K562 (cell line): ENCODE results near the gene ANK3. TPM values are rescaled to one million over a fixed set of nuclear protein-coding genes. Genes with fewer than 3 reads are reported as not detected.
A peak's percentile ranks its signal among the peaks of the same experiment; 100 is the strongest.

Experiments
- BCL6 ChIP-seq: fragments of 250-450 bp; sonication (Bioruptor Pico); IDR thresholded peaks from 2 replicates; pipeline ENCODE4 v1.4.0; 2020
- DDX20 ChIP-seq: fragments of 450-650 bp; IDR thresholded peaks from 2 replicates; pipeline ENCODE4 v1.6.1; 2016; ENCODE audit warnings: missing genetic modification characterization, low read depth, mild to moderate bottlenecking, missing compliant biosample characterization, moderate library complexity
- ELF4 ChIP-seq: fragments of 450-650 bp; formaldehyde crosslinking; IDR thresholded peaks from 2 replicates; pipeline ENCODE4 v1.4.0; 2022; ENCODE audit warnings: missing genetic modification characterization
- EP400 ChIP-seq: fragments of 450-650 bp; IDR thresholded peaks from 2 replicates; pipeline ENCODE4 v1.6.1; 2017; ENCODE audit warnings: antibody characterized with exemption, mild to moderate bottlenecking, moderate library complexity
- GTF2F1 ChIP-seq: IDR thresholded peaks from 2 replicates; pipeline ENCODE4 v1.6.1; 2011; ENCODE audit warnings: low read depth, low read length, improper control_type of control experiment
- MBD2 ChIP-seq: sonication (generic); IDR thresholded peaks from 2 replicates; pipeline ENCODE4 v1.6.1; 2016; ENCODE audit warnings: low read depth, borderline replicate concordance
- MTA3 ChIP-seq: fragments of 450-650 bp; formaldehyde crosslinking; IDR thresholded peaks from 2 replicates; pipeline ENCODE4 v1.6.1; 2017; ENCODE audit warnings: mild to moderate bottlenecking, borderline replicate concordance
- NELFE ChIP-seq: IDR thresholded peaks from 2 replicates; pipeline ENCODE4 v1.6.1; 2011; ENCODE audit warnings: mild to moderate bottlenecking; ENCODE audit not compliant: insufficient read depth, insufficient read length
- NFIX ChIP-seq: fragments of 250-450 bp; sonication (Bioruptor Pico); IDR thresholded peaks from 2 replicates; pipeline ENCODE4 v1.4.0; 2020; ENCODE audit warnings: low read depth, mild to moderate bottlenecking, moderate library complexity
- NR3C1 ChIP-seq: sonication (generic); formaldehyde crosslinking; IDR thresholded peaks from 2 replicates; pipeline ENCODE4 v1.8.1; 2022; ENCODE audit warnings: missing genetic modification reagents
- POLR3G ChIP-seq: IDR thresholded peaks from 2 replicates; pipeline ENCODE4 v1.6.1; 2011; ENCODE audit not compliant: insufficient read length, insufficient replicate concordance; ENCODE audit errors: extremely low read depth
- RAD51 ChIP-seq: fragments of 450-650 bp; IDR thresholded peaks from 2 replicates; pipeline ENCODE4 v1.7.1; 2016; ENCODE audit warnings: low read depth, mild to moderate bottlenecking, borderline replicate concordance
- RBM25 ChIP-seq: fragments of 200-400 bp; formaldehyde crosslinking; IDR thresholded peaks from 2 replicates; pipeline ENCODE4 v1.6.1; 2018; ENCODE audit warnings: low read length, low read depth, moderate library complexity; ENCODE audit not compliant: severe bottlenecking
- RNF2 ChIP-seq: sonication (generic); IDR thresholded peaks from 2 replicates; pipeline ENCODE4 v1.6.1; 2016
- SAFB2 ChIP-seq: fragments of 200-400 bp; formaldehyde crosslinking; IDR thresholded peaks from 2 replicates; pipeline ENCODE4 v1.6.1; 2018; ENCODE audit warnings: borderline replicate concordance, low read length, low read depth, moderate library complexity; ENCODE audit not compliant: severe bottlenecking
- SMARCA4 ChIP-seq: fragments of 450-650 bp; IDR thresholded peaks from 2 replicates; pipeline ENCODE4 v1.6.1; 2016
- ZNF146 ChIP-seq: IDR thresholded peaks from one replicate; pipeline ENCODE4 v1.6.1; 2018; ENCODE audit warnings: missing compliant biosample characterization; ENCODE audit not compliant: unreplicated experiment
- ZNF316 ChIP-seq: fragments of 450-650 bp; IDR thresholded peaks from 2 replicates; pipeline ENCODE4 v1.6.1; 2016
- ZNF347 ChIP-seq: fragments of 450-650 bp; formaldehyde crosslinking; IDR thresholded peaks from 2 replicates; pipeline ENCODE4 v1.4.0; 2020; ENCODE audit warnings: low read depth, mild to moderate bottlenecking, moderate library complexity
- ZNF384 ChIP-seq: IDR thresholded peaks from 2 replicates; pipeline ENCODE4 v1.6.1; 2012; ENCODE audit warnings: low read depth, low read length, improper control_type of control experiment
- ZNF583 ChIP-seq: fragments of 250-450 bp; sonication (Bioruptor Pico); IDR thresholded peaks from 2 replicates; pipeline ENCODE4 v1.4.0; 2020
- polyA plus RNA-seq, 8 experiments: library from polyadenylated mRNA; depleted of rRNA in 4 of 8; stranded (reverse) in 5 of 8; unstranded in 3 of 8; fragments of >200 nt; fragmentation: Nextera tagmentation in 2 of 8; fragmentation: Illumina TruSeq in 1 of 8; extraction: Ambion mirVana in 2 of 8; extraction: Trizol in 1 of 8; gene quantifications; 2 replicates each; pipeline versions ENCODE4 v1.2.1 to v1.2.3, GENCODE V29; 2011 to 2014; ENCODE audit warnings: inconsistent platforms in 1 of 8, missing spikeins in 1 of 8
- total RNA-seq, 7 experiments: library from RNA; depleted of rRNA in 6 of 7; stranded (reverse); fragments of >200 nt in 6 of 7; fragmentation: Illumina TruSeq in 2 of 7; extraction: Trizol in 2 of 7; gene quantifications; 2 replicates each; pipeline versions ENCODE4 v1.2.1 to v1.2.3, GENCODE V29; 2011 to 2021; ENCODE audit warnings: low replicate concordance in 1 of 7
- TF ChIP-seq, protein P1 (sequence below): fragments of 250-450 bp; sonication (Bioruptor Pico); IDR thresholded peaks from 2 replicates; pipeline ENCODE4 v1.6.1; 2021; ENCODE audit warnings: mild to moderate bottlenecking
- TF ChIP-seq, protein P2 (sequence below): IDR thresholded peaks from 3 replicates; pipeline ENCODE4 v1.6.1; 2011; ENCODE audit warnings: borderline replicate concordance, mild to moderate bottlenecking, moderate library complexity; ENCODE audit not compliant: insufficient read length; ENCODE audit errors: extremely low read depth
- TF ChIP-seq, protein P3 (sequence below): fragments of 250-450 bp; sonication (Bioruptor Pico); IDR thresholded peaks from 2 replicates; pipeline ENCODE4 v1.5.0; 2021; ENCODE audit warnings: mild to moderate bottlenecking, moderate library complexity

The ANK3 gene
- total and polyA plus RNA-seq, 9 of the 15 experiments (the other 6 are each of a cell fraction or from before 2014, with no cell fraction given): 10.0 to 32.3 (median 17.9) TPM

DNA sequence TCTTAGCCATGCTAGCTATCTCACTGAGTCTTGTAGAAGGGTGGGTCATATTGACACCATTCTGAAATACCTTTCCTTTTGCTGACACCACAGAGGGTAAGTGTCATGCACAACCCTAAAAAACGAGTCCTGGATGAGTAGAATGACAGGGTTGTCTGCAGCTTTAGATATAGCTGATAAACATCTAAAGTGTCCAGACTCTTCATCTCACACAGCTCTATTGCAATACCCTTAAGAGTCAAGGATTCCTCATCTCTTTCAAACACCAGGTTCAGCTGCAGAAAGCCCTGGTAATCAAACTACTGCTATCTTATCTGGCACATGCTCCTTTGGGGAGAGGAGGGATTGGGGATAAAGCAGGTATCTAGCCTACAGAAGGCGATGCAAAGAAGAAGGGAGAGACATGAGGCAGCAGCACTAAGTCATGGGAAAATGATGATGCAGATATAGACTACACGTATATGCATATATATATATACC lies 127.0 kb downstream of the ANK3 start (continued):
- TF ChIP-seq, protein P1, sequence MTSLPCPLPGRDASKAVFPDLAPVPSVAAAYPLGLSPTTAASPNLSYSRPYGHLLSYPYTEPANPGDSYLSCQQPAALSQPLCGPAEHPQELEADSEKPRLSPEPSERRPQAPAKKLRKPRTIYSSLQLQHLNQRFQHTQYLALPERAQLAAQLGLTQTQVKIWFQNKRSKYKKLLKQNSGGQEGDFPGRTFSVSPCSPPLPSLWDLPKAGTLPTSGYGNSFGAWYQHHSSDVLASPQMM (CRISPR knock-in tag): no peak
- TF ChIP-seq, protein P2, sequence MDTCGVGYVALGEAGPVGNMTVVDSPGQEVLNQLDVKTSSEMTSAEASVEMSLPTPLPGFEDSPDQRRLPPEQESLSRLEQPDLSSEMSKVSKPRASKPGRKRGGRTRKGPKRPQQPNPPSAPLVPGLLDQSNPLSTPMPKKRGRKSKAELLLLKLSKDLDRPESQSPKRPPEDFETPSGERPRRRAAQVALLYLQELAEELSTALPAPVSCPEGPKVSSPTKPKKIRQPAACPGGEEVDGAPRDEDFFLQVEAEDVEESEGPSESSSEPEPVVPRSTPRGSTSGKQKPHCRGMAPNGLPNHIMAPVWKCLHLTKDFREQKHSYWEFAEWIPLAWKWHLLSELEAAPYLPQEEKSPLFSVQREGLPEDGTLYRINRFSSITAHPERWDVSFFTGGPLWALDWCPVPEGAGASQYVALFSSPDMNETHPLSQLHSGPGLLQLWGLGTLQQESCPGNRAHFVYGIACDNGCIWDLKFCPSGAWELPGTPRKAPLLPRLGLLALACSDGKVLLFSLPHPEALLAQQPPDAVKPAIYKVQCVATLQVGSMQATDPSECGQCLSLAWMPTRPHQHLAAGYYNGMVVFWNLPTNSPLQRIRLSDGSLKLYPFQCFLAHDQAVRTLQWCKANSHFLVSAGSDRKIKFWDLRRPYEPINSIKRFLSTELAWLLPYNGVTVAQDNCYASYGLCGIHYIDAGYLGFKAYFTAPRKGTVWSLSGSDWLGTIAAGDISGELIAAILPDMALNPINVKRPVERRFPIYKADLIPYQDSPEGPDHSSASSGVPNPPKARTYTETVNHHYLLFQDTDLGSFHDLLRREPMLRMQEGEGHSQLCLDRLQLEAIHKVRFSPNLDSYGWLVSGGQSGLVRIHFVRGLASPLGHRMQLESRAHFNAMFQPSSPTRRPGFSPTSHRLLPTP: no peak
- TF ChIP-seq MTA3 (peak; percentile 82), MBD2 (no peak; the same call in none of the 2 replicates), POLR3G (no peak), SAFB2 (no peak), ZNF583 (CRISPR knock-in tag) (peak; percentile 72; the same call in 1 of the 2 replicates), SMARCA4 (peak; percentile 98), RNF2 (peak; percentile 64; the same call in 1 of the 2 replicates), ZNF347 (CRISPR knock-in tag) (no peak), EP400 (peak; percentile 65), BCL6 (CRISPR knock-in tag) (peak; percentile 40), GTF2F1 (no peak), NFIX (CRISPR knock-in tag) (no peak), RAD51 (no peak; the same call in 1 of the 2 replicates), NR3C1 (CRISPR knock-in tag) (no peak), RBM25 (no peak), ELF4 (CRISPR knock-in tag) (peak; percentile 95), ZNF316 (peak; percentile 59; the same call in 1 of the 2 replicates), DDX20 (tag) (no peak), ZNF146 (CRISPR knock-in tag) (no peak), ZNF384 (0 out of 2 replicates have a peak, but pooled peaks have one; percentile 4), NELFE (no peak)
- TF ChIP-seq, protein P3, sequence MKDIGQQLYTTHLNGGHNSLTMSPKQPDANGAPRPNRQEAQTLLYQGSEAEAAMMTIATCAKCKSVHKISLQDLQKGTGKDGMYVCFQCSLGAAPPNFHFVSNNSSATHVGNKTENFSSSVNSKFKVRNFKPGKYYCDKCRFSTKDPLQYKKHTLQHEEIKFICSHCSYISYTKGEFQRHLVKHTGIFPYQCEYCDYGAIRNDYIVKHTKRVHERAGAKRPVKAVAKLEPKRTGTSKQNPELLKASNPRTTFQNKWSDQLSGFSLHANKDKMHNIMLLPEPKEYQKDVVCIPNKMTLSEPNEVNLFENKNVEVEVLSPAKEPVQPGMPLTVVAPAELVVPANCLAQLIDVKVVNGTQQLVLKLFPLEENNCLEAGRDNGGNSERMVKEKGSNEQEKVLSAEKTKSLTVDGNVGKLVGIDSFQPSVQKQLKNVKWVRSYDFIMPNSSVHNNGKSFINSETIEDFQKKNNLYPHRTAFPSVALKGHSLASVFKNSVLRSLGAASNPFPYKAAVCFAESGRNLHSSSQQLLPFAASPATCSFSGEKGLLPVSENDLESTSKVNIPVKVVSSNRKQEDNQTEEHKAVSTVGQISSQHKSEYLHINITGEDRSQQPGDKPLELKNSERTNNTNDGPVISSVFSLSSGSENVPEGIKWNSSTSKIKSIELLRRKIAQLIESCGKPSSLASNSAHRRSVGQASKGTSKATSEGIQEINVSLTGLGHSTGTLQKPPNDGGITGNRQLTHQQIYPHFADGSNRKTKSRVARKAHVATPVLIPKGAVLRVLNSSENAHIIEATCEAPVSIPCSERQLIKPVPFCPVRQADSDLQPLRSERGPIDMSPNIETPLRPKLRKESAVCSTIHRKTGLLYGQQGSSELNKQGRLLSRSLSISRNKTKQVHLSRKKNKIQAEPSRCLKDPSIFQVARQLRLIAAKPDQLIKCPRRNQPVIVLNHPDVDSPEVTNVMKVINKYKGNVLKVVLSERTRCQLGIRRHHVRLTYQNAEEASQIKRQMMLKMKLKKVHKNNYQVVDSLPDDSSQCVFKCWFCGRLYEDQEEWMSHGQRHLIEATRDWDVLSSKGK: no peak
